GM18526 (cell line): ENCODE data around the gene WNK2.

ENCODE experiments used
- POLR2A ChIP-seq: IDR thresholded peaks from 3 replicates; pipeline ENCODE4 v1.6.1; 2011; ENCODE audit not compliant: insufficient read length; ENCODE audit errors: extremely low read depth

WNK2 gene

GRCh38 chr9:93244101-93244500 lies 60.2 kb downstream of the WNK2 start:
- TF ChIP-seq POLR2A = no peak

- no peak for TF ChIP-seq POLR2A
Measured at GRCh38 chr9:93244510-93245436, 60.8 kb downstream of the WNK2 start.

GRCh38 chr9:93245437-93245970 lies 61.6 kb downstream of the WNK2 start:
- no peak for TF ChIP-seq POLR2A

GRCh38 chr9:93246111-93246510 lies 62.2 kb downstream of the WNK2 start:
- no peak for TF ChIP-seq POLR2A

GRCh38 chr9:93246526-93246925 lies 62.6 kb downstream of the WNK2 start:
- no peak for TF ChIP-seq POLR2A

- TF ChIP-seq POLR2A = no peak
Measured at GRCh38 chr9:93247099-93247865, 63.3 kb downstream of the WNK2 start.

GRCh38 chr9:93247892-93248291 lies 64.0 kb downstream of the WNK2 start:
- no peak for TF ChIP-seq POLR2A

GRCh38 chr9:93248386-93249040 lies 64.6 kb downstream of the WNK2 start:
- TF ChIP-seq POLR2A = no peak

GRCh38 chr9:93250185-93250584 lies 66.2 kb downstream of the WNK2 start:
- TF ChIP-seq POLR2A = no peak

- TF ChIP-seq POLR2A = no peak
Measured at GRCh38 chr9:93252116-93252780, 68.3 kb downstream of the WNK2 start.

GRCh38 chr9:93252781-93253530 lies 69.0 kb downstream of the WNK2 start:
- no peak for TF ChIP-seq POLR2A

GRCh38 chr9:93253633-93254032 lies 69.7 kb downstream of the WNK2 start:
- no peak for TF ChIP-seq POLR2A

GRCh38 chr9:93254061-93254481 lies 70.1 kb downstream of the WNK2 start:
- TF ChIP-seq POLR2A = no peak

- no peak for TF ChIP-seq POLR2A
Measured at GRCh38 chr9:93254806-93255493, 71.0 kb downstream of the WNK2 start.

- no peak for TF ChIP-seq POLR2A
Measured at GRCh38 chr9:93255494-93255867, 71.5 kb downstream of the WNK2 start.
